Measurements from ENCODE around the gene TCAF1.
A peak's percentile ranks its signal among the peaks of the same experiment; 100 is the strongest.
"Not testable (repeated sequence)": the region's sequence is repeated elsewhere in the genome, so short reads cannot be mapped to it uniquely, and the experiment has no call there.

Gene TCAF1

GRCh38 chr7:143871534-143871933, 30.4 kb downstream of the TCAF1 start:
- not testable (repeated sequence) for DNase-seq (ENCODE audit: insufficient read length, low spot score); FAIRE-seq

- not testable (repeated sequence) for FAIRE-seq; DNase-seq (ENCODE audit: insufficient read length, low spot score)
Observed at GRCh38 chr7:143857994-143858393, 44.0 kb downstream of the TCAF1 start.

GRCh38 chr7:143855443-143855842, 46.5 kb downstream of the TCAF1 start:
- not testable (repeated sequence) for DNase-seq (ENCODE audit: insufficient read length, low spot score); FAIRE-seq

- no peak for FAIRE-seq
- DNase-seq (ENCODE audit: insufficient read length, low spot score), result no peak
Observed at GRCh38 chr7:143850682-143851081, 51.3 kb downstream of the TCAF1 start.

GRCh38 chr7:143849785-143850479, 52.0 kb downstream of the TCAF1 start:
- FAIRE-seq (no peak), DNase-seq (ENCODE audit: insufficient read length, low spot score) (no peak)

- FAIRE-seq (no peak), DNase-seq (ENCODE audit: insufficient read length, low spot score) (no peak)
Observed at GRCh38 chr7:143848192-143848591, 53.8 kb downstream of the TCAF1 start.

- no peak for DNase-seq (ENCODE audit: insufficient read length, low spot score)
- FAIRE-seq, result peak; percentile 14
Observed at GRCh38 chr7:143846692-143847091, 55.3 kb downstream of the TCAF1 start.

- not testable (repeated sequence) for DNase-seq (ENCODE audit: insufficient read length, low spot score); FAIRE-seq
Observed at GRCh38 chr7:143841696-143842095, 60.3 kb downstream of the TCAF1 start.

- DNase-seq (ENCODE audit: insufficient read length, low spot score); FAIRE-seq: not testable (repeated sequence)
Observed at GRCh38 chr7:143840062-143840461, 61.9 kb downstream of the TCAF1 start.

- not testable (repeated sequence) for FAIRE-seq; DNase-seq (ENCODE audit: insufficient read length, low spot score)
Observed at GRCh38 chr7:143837223-143837622, 64.8 kb downstream of the TCAF1 start.

GRCh38 chr7:143836622-143837021, 65.4 kb downstream of the TCAF1 start:
- not testable (repeated sequence) for DNase-seq (ENCODE audit: insufficient read length, low spot score)
- FAIRE-seq, result peak; percentile 96

GRCh38 chr7:143836088-143836487, 65.9 kb downstream of the TCAF1 start:
- not testable (repeated sequence) for DNase-seq (ENCODE audit: insufficient read length, low spot score)
- FAIRE-seq, result peak; percentile 94

GRCh38 chr7:143826578-143826977, 75.4 kb downstream of the TCAF1 start:
- not testable (repeated sequence) for FAIRE-seq; DNase-seq (ENCODE audit: insufficient read length, low spot score)

GRCh38 chr7:143824295-143825135, 77.5 kb downstream of the TCAF1 start:
- FAIRE-seq; DNase-seq (ENCODE audit: insufficient read length, low spot score): not testable (repeated sequence)

GRCh38 chr7:143823634-143824294, 78.2 kb downstream of the TCAF1 start:
- not testable (repeated sequence) for FAIRE-seq; DNase-seq (ENCODE audit: insufficient read length, low spot score)

- not testable (repeated sequence) for FAIRE-seq; DNase-seq (ENCODE audit: insufficient read length, low spot score)
Observed at GRCh38 chr7:143821392-143822277, 80.3 kb downstream of the TCAF1 start.

GRCh38 chr7:143817873-143818272, 84.1 kb downstream of the TCAF1 start:
- not testable (repeated sequence) for DNase-seq (ENCODE audit: insufficient read length, low spot score); FAIRE-seq

- DNase-seq (ENCODE audit: insufficient read length, low spot score); FAIRE-seq: not testable (repeated sequence)
Observed at GRCh38 chr7:143816471-143817133, 85.4 kb downstream of the TCAF1 start.

GRCh38 chr7:143810639-143811038, 91.3 kb downstream of the TCAF1 start:
- not testable (repeated sequence) for DNase-seq (ENCODE audit: insufficient read length, low spot score); FAIRE-seq
